HG02970 (cell line): ENCODE measurements around the gene ALCAM.

Source experiments
- ATAC-seq: cut with Tn5 transposase; IDR thresholded peaks from one replicate; pipeline ENCODE4 v1.9.1; 2021; ENCODE audit warnings: mild to moderate bottlenecking, moderate library complexity, moderate number of reproducible peaks; ENCODE audit not compliant: unreplicated experiment, low FRiP score

ALCAM gene

DNA sequence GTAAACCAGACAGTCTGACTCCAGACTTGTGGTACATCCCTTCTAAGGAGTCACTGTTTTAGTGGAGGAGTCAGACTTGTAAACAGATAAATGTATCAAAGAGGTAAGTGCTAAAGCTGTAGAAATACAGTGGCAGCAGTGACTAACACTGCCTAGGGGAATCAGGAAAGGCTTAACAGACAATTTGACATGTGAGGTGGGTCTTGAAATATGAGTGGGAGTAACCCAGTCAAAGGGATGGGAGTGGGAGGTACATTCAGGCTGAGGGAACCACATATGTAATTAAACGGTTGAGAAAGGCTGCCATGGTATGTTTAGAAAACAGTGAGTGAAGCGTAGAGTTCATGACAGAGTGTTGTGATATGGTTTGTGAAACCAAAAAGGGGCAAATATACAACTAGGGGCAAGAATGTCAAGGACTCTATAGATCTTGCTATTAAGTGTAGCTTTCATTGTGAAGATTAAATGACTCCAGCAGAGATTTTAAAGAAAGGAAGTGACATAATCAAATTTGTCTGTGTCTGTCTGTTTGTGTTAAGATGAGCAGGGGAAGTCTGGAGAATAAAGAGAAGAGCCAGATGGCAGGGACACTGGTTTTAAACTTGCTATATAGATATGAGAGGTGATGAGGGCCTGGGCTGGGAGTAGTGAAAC, 11.2 kb upstream of the ALCAM start:
- ATAC-seq = no peak

DNA sequence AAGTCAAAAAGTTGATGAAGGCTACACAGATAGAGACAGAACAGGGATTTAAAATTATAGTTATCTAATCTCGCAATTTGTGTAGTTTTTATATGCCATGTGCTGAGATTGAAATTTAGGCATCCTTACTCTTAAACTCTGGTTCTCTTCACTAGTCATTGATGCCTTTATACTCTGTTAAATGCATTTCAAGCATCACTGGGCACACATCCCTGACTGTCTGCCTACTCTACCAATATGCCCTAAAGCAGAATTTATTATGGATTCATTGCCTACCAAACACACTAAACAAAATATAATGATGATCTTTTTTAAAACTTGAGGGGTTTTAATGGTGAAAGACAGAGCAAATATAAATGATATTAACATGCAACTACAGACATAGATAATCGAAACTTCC, 10.3 kb upstream of the ALCAM start:
- no peak for ATAC-seq

DNA sequence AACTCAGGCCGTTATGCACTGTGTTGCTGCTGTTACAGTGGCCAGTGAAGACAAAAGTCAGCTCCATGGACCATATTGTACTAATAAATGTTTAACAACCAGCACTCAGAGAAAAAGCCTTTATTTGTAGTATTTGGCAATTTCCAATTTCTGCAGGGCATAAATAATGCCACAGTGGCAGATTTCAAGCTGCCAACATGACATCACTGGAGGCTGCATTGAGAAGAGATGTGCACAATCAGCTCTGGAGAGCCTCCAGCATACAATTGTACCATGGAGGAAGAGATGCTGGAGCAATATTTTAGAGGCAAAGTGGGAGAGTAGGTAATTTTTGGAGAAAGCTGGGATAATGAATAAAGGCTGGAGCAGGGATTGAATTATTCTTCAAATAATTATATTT, 9.7 kb upstream of the ALCAM start:
- no peak for ATAC-seq

DNA sequence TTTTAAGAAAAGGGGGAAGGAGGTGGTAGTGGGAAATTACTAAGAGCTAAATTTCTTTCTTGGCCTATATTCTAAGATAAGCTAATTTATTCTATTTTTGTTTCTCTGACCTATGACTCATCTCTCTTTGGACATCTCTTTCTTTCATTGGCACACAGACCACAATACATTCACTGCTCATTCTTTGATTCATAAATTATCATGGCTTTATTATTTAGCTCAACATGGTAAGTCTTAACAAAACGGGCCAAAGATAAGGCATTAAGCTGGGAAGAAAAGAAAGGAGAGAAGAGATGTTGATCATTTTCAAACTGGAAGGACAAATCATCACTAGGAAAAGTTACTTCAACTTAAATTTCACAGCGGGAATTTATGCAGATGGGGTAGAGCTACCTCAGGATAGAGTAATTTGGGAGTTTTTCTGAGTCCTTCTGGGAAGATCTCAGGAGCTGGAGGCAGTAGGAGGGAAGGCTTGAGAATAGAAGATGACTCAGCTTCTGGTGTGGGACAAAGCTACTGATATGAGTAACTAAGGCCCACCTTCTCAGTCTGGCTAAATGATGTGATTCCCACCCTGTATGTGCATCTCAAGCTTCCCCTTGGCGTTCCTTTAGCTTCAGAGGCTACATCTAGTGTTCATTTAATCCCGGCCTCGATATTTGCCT, 7.5 kb upstream of the ALCAM start:
- ATAC-seq = no peak

DNA sequence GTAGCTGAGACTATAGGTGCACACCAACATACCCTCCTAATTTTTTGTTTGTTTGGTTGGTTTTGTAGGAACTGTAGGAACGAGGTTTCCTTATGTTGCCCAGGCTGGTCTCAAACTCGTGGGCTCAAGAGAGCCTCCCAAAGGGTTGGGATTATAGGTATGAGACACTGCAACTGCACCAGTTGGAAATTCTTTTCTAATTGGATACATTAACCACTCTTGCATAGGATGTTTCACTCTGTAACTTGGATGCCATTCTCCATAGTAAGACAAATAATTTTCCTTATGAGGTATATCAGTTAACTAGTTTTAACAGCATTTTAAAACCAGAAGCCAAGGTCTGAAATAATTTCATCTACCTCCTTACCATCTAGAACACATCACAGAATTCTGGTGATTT, 6.7 kb upstream of the ALCAM start:
- no peak for ATAC-seq

DNA sequence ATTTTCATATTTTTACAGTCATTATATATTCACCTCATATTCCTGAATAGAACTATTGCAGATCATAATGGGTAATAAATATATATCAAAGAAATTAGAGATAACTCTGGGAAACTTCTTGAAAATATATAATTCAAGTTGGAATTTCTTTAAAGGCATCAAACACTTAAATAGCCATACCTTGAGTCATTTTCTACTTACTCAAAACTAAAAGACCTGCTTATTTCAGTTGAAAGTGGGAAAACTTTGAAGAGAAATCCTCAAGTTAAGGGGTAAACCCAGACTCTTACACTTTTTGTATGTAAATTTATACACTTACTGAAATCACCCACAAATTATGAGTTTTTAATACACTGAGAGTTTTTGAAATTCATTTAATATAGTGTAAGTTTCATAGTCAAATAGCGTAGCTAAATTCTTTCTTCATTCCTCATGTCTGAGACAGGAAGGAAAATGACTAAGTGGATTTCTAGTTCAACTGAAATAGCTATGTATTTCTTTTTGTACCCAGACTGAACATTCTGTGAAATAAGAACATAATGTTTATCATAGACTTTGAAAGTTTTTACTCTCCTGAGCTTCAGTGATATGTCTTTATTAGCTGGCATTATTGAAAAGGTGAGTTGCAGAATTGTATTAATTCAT, 4.6 kb upstream of the ALCAM start:
- no peak for ATAC-seq

DNA sequence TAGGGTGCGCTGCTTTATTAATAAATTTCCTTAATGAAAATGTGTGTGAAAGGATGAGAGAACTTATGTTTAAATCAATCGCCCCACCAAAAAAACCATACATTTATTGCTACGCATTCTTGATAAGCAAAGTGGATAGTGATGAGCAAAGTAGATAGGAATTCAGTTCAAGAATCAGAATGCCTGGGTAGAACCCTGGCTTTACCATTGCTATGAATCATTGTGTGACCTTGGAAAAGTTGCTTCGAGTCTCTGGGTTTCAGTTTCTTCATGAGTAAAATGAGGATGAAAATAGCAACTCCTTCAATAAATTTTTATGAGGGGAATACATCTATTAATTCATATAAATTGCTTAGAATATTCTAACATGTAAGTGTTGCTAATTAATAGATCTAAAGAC, 2.6 kb upstream of the ALCAM start:
- no peak for ATAC-seq

DNA sequence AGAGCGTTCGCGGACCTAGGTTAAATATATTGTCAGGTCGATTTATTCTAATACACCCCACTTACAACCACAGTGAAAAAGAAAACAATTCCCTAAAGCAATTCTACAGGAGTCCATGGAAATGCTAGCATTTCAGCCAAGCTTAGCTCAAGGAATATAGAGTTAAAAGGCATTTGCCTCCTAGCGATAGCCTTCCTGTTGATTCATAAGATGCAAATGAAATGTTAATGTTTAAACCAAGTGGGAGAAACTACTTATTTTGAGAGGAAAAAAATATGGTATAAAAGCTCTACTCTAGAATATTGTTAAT, 1.7 kb upstream of the ALCAM start:
- no peak for ATAC-seq

DNA sequence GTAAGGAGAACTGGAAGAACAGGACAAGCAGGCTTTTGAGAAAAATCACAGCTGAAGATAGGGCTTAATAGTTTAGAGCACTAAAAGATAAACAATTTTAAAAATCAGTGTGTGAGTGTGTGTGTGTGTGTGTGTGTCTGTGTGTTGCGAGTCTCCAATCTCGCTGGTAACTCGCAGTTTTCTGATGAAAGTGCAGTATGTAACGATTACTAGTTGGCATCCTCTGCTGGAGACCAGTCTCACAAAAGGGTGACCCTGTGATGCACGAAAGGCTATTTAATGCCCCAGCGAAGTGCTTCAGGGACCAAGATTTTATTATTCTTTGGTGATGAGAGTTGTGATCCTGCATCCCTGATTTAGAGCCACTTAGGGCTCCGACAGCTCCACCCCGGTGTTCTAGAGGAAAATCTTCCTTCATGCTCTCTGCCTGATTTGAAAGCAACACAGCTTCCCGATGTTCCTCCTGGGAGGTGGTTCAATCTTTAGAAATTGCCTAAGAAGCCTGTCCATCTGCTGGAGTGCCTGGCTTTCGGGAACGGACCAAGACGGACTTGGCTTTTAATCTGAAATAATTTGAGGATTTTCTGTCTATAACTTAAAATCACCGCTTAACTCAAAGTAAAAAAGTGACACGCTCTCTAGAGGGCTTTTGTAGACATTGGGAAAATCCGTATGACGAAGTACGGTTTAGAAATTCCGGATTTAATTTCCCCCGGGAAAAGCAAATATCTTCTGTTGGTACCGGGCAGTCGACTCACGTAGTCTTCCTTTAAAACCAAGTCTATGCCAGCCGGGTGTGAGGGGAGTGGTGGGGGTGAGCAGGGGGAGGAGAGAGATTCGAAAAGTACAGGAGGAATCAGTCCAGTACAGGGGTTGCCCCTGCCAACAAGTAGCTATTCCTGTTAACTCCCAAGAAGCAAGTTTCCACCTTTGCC, 1.1 kb upstream of the ALCAM start:
- ATAC-seq = no peak

DNA sequence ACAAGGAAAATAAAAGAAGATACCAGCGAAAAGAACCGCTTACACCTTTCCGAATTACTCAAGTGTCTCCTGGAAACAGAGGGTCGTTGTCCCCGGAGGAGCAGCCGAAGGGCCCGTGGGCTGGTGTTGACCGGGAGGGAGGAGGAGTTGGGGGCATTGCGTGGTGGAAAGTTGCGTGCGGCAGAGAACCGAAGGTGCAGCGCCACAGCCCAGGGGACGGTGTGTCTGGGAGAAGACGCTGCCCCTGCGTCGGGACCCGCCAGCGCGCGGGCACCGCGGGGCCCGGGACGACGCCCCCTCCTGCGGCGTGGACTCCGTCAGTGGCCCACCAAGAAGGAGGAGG, 325 bp downstream of the ALCAM start:
- ATAC-seq = no peak

DNA sequence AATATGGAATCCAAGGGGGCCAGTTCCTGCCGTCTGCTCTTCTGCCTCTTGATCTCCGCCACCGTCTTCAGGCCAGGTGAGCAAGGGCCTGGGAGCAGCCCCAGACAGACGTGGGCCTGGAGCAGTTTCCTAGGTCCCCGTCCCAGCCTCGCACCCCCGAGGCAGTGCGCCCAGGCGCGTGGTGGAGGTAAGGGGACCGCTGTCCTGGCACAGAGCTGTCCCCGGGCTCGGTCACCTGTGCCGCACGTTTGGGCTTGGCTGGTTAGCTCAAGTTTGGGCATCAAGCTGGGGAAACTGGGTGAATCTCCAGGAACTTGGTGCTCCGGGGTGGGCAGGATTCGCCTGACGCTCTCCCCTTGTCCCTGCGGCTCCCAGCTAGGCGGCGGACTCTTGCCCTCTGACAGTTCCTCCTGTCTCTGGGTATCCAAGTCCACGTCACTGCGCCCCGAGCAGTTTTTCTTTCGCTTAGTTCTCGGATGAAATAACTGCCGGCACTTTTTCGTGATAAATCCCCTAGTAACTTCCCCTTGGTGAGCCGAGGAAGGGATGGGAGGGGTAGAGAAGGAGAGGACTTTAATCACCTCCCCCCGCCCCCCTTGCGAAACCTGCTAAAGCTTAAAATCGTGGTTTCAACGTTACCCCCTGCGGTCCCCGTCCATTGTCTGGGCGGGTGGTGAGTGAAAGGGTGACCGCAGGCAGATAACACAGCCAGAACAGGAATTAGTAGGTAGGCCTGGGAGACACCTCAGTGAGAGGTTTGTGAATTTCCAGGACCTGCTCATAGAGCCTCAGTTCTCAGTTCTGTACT, 901 bp downstream of the ALCAM start:
- ATAC-seq = peak; percentile 19

DNA sequence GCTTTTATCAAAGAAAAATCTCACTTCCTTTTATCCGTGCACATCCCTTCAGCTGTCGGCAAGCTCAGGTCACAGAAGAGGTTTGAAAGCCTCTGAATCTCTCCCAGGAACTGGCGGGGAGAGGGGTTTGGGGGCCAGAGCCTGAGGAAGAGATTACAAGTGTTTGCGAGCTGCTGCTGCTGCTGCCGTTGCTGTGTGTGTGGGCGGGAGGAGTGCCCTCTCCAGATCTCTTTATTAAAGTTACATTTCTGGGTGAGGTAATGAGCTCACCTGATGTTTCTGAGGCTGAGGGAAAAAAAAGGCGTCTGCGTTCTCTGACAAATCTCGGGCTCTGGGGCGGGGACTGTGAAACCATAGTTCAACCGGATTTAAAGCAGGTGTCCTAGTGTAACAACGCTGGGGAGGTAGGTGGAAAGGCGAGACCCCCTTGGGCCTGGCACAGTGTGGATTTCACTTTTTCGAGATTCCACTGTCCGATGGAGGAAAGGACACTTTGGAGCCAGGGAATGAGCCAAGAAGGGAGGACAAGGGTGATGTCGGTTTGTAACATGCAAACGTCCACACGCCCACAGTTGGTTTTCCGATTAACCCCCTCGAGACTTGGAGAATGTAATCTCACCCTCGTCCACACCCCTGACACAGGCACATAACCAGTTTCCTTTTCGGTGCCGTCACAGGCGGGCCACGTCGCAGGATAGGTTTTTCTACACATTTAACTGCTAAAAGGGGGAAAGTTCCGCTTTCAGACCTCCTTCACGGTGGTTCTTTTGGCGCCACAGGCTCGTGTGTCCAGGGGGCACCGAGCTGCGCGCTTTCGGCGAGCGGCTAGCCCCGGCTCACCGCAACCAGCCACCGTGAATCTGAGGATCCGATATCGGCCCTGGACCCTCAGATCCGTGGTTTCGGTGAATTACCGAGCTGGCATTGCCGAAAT, 2.1 kb downstream of the ALCAM start:
- ATAC-seq = peak; percentile 24

DNA sequence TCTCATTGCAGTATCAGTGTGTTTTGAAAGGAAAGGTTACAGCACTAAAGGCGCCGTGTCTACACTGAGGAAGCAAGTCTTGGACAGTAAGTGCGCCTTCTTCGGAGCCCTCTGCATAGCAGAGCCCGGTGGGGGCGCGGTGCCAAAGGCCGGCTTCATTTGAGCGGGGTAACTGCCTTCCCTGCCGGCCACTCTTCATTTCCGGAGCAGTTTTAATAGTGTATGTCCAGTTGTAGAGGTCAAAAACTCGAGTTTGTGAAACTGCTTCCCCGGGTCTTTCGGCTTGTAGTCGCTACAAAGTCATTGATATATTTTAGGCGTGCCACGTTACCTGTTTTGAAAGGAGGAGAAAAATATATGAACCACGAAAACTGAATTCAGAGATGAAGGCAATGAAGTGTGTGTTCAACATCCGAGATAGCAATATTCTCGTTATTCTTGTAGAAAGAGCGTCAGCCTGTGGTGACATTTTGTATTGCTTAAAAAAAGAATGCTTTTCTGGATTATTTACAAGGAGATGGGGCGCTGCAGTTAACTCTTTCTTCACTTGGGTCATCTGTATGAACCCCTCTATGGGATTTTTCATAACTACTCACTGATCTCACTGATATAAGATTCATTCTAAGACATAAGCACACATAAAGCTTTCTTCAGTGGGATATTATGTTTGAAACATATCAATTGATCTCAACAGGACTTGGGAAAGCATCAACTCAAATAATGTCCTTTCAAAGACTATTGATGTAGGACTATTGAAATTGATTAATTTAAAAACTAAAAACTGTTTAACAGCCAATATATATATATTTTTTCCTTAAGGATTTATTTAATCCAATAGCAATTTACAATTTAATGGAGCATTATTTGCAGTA, 3.0 kb downstream of the ALCAM start:
- no peak for ATAC-seq

DNA sequence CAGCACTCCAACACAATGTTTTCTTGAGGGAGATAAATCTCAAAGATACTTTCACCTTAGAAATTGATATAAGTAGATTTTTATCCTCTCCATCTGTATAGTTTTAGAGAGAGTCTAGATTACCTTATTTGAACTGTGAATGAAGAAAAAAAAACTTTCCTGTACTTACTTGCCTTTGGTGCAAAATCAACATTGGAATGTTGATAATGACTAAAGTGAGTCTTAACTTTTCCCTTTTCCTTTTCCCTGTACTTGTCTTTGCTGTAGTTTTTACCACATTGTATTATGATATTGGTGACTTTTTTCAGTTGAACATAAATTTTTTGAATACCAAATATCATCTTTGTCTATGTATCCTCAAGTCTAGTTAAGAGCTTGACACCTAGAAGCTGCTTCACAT, 6.7 kb downstream of the ALCAM start:
- ATAC-seq = no peak

DNA sequence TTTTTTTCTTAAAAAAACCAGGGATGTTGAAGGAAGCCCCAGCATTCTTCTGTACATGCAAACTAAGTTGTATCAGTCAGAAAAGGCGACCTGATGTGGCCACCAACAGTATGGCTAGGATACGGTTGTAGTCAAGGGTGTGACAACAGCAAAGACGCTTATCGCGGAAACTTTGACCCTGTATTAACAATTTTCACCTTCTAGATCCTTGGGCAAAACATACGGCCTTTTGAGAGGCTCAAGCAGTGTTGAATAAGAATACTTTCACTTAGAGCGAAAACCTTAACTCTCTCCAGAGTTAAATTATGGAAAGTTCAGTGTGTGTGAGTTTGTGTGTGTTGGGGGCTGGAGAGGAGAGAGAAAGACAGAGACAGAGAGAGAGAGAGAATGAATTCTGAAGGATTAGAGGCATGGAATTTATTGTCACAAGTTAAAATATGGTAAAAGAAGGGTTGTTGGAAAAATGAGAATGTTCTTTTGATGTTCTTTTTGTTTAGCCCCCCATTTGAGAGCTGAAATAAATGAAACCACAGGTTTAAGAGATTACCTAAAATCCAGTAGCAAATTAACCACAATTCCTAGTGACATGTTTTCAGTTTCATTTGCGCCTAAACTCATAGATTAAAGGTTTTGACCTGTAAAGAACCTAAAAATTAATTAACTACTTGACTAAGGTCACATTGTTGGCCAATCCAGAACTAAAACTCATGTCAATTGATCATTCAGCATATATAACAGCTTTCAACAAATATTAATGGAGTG, 9.2 kb downstream of the ALCAM start:
- ATAC-seq = no peak

DNA sequence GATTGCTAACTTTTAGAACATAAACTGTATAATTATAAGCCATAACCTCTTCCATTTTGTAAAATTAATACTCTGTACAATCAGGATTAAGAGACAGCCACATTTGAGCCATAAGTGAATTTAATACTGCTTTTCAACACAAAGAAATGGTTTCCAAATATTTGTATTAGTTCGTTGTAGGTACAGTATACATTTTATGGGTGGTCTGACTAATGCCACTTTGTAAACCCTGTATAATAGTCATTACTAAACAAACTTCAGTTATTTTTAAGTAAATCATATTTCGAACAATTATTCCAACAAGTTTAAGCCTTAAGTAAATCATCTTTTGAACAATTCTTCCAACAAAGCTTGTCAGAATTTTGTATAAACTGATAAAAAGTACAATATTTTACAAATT, 11.0 kb downstream of the ALCAM start:
- ATAC-seq = no peak

DNA sequence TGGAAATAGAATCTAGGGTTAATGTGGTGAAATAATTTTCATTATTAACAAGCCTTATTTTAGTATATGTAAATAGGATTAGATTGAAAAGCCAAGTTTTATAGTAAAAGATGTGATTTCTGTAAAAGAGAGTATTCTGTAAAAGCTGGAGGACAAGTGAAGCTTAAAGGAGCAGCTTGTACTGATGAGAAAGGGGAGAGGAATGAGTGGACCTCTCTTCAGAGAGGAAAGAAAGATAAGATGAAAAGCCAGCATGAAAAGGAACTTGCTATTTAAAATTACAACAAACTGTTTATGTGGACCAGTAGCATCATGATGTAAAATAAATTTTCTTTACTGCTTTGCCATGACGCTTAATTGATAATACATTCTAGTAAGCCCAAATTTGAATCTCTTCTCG, 18.5 kb downstream of the ALCAM start:
- no peak for ATAC-seq
